Brain microvascular endothelial cell (primary cell): ENCODE results near the gene IMPG2.

Source experiments
- DNase-seq: peaks from one replicate; pipeline ENCODE4 v3.0.0-alpha.2; 2020
- H3K27ac ChIP-seq: fragments of 250-450 bp; sonication (Bioruptor Pico); 2 replicates; pipeline ENCODE4 v1.5.1; 2020; ENCODE audit warnings: mild to moderate bottlenecking, moderate library complexity
- H3K27me3 ChIP-seq: fragments of 250-450 bp; sonication (Bioruptor Pico); replicated peaks from 2 replicates; pipeline ENCODE4 v1.5.1; 2020; ENCODE audit warnings: mild to moderate bottlenecking
- H3K36me3 ChIP-seq: fragments of 250-450 bp; sonication (Bioruptor Pico); replicated peaks from 2 replicates; pipeline ENCODE4 v1.5.1; 2020; ENCODE audit warnings: mild to moderate bottlenecking
- H3K4me3 ChIP-seq: 2 replicates; pipeline ENCODE4 v1.5.1; 2011; ENCODE audit warnings: low read depth, mild to moderate bottlenecking, control low read depth, low read length, moderate library complexity
- CTCF ChIP-seq: IDR thresholded peaks from 2 replicates; pipeline ENCODE4 v1.5.1; 2011; ENCODE audit warnings: low read depth, mild to moderate bottlenecking, moderate library complexity, low read length, control low read depth, inconsistent platforms; ENCODE audit errors: missing control alignments
- in situ Hi-C: cut with HindIII; loops from 2 replicates; pipeline ENCODE4 v1.10.0; 2017; ENCODE audit warnings: low sequenced_read_pairs, low pct_ligation_motif_present

Gene IMPG2

GRCh38 chr3:101229681-101230080 lies 90.7 kb downstream of the IMPG2 start:
- Histone ChIP-seq H3K27ac (no peak overlapping the region), H3K36me3 (no peaks in the 10 kb centered on the region), H3K4me3 (no peak overlapping the region), H3K27me3 (no peaks in the 10 kb centered on the region)
- DNase-seq = peak; percentile 4
- in situ Hi-C loops = no loop called here
- peak; percentile 39 for TF ChIP-seq CTCF

- in situ Hi-C loops = no loop called here
- Histone ChIP-seq H3K4me3 (no peak overlapping the region), H3K27me3 (no peaks in the 10 kb centered on the region), H3K27ac (no peak overlapping the region), H3K36me3 (no peaks in the 10 kb centered on the region)
- no peak for TF ChIP-seq CTCF
- no peak for DNase-seq
These were observed 91.9 kb downstream of the IMPG2 start for GRCh38 chr3:101228441-101228840.

- no peak for TF ChIP-seq CTCF
- no peak for DNase-seq
- H3K27ac ChIP-seq = no peak overlapping the region
- no peak overlapping the region for H3K4me3 ChIP-seq
- in situ Hi-C loops = no loop called here
- H3K36me3 ChIP-seq = no peaks in the 10 kb centered on the region
- H3K27me3 ChIP-seq = no peaks in the 10 kb centered on the region
These were observed 95.6 kb downstream of the IMPG2 start for GRCh38 chr3:101224739-101225138.

GRCh38 chr3:101223016-101223415 lies 97.4 kb downstream of the IMPG2 start:
- no peak for DNase-seq
- Histone ChIP-seq H3K27me3 (no peaks in the 10 kb centered on the region), H3K4me3 (no peak overlapping the region), H3K27ac (no peak overlapping the region), H3K36me3 (no peaks in the 10 kb centered on the region)
- TF ChIP-seq CTCF = no peak
- in situ Hi-C loops = no loop called here

- DNase-seq = no peak
- no peaks in the 10 kb centered on the region for H3K27me3 ChIP-seq
- H3K36me3 ChIP-seq = no peaks in the 10 kb centered on the region
- no peak for TF ChIP-seq CTCF
- H3K4me3 ChIP-seq = no peak overlapping the region
- in situ Hi-C loops = no loop called here
- H3K27ac ChIP-seq = no peak overlapping the region
These were observed 100.4 kb downstream of the IMPG2 start for GRCh38 chr3:101219842-101220560.
